ENCODE results near the gene FCN1.

Gene FCN1

GRCh38 chr9:134944916-134945315, 27.2 kb upstream of the FCN1 start:
- TF ChIP-seq Cebpa-rat (IDR thresholded peaks at IDR 0.05), result no peak

DNA sequence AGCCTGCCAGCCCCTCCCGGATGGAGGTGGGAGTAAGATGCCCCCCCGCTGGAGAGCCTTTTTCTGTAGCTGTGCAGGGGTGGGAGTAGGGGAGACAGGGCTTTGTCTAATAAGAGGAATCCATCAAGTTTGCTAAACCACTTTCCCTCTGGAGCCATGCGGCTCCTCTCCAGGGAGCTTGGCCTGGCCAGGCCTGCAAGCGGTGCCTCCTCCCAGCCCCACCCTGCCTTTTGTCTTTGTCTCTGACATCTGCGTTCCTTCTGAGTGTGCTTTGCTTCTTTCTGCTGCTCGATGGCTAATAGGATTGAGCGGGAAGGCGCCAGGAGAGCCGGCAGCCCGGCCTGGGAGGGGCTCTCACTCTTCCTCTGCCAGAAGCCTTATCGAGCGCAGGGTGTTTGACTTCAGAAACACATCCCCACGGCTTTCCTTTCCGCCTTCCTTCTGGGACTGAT, 26.7 kb upstream of the FCN1 start:
- Histone ChIP-seq H3K4me3 (no peak overlapping the region), H3K4me2 (peak overlapping the region; percentile 20), H3K9ac (no peak overlapping the region), H4K20me1 (no peaks in the 10 kb centered on the region), H3K4me1 (peaks cover 22% of the 10 kb centered on the region), H3K36me3 (no peaks in the 10 kb centered on the region), H3K27ac (no peak overlapping the region), H3K27me3 (no peaks in the 10 kb centered on the region), H3K9me3 (no peaks in the 10 kb centered on the region)
- no peak for TF ChIP-seq Cebpa-rat (IDR thresholded peaks at IDR 0.05)

More at GRCh38 chr9:134944916-134945315, 27.2 kb upstream of the FCN1 start:
- Histone ChIP-seq H3K27me3 (no peaks in the 10 kb centered on the region), H3K4me3 (no peak overlapping the region), H3K4me1 (peaks cover 22% of the 10 kb centered on the region), H3K9ac (no peak overlapping the region), H3K9me3 (no peaks in the 10 kb centered on the region), H3K36me3 (no peaks in the 10 kb centered on the region), H4K20me1 (no peaks in the 10 kb centered on the region), H3K4me2 (peak overlapping the region; percentile 20; the same call in 1 of the 2 replicates), H3K27ac (no peak overlapping the region)

- Histone ChIP-seq H3K4me2 (peak overlapping the region; percentile 20; the same call in 1 of the 2 replicates), H4K20me1 (no peaks in the 10 kb centered on the region), H3K9me3 (no peaks in the 10 kb centered on the region), H3K27ac (no peak overlapping the region), H3K4me3 (no peak overlapping the region), H3K9ac (no peak overlapping the region), H3K36me3 (no peaks in the 10 kb centered on the region), H3K4me1 (peaks cover 22% of the 10 kb centered on the region), H3K27me3 (no peaks in the 10 kb centered on the region)
- TF ChIP-seq Cebpa-rat (IDR thresholded peaks at IDR 0.05), result no peak
Observed at GRCh38 chr9:134943836-134944235, 26.1 kb upstream of the FCN1 start.

DNA sequence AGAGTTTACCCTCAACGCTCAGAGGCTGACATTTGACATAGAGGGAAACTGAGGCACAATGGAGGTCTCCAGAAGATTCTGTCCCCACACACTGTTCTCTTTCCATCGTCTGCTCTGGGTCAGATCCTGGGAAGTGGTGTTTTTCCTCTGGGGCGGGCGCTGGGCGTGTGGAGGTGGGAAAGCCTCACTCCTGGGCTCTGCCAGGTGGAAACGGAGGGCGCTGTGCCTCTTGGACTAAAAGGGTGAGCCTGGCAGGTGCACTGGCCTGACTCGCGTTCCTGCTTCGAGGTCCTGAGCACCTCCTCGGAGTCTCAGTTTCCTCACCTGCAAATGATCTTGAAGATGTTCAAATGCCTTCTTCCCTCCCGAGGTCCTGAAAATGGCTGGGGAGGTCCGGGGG, 25.7 kb upstream of the FCN1 start:
- H3K4me1 ChIP-seq, result peaks cover 22% of the 10 kb centered on the region
- no peak for TF ChIP-seq Cebpa-rat (IDR thresholded peaks at IDR 0.05)
- H3K27me3 ChIP-seq, result no peaks in the 10 kb centered on the region
- H3K4me2 ChIP-seq, result no peak overlapping the region
- no peak overlapping the region for H3K4me3 ChIP-seq
- no peaks in the 10 kb centered on the region for H3K36me3 ChIP-seq
- H3K9me3 ChIP-seq, result no peaks in the 10 kb centered on the region
- no peaks in the 10 kb centered on the region for H4K20me1 ChIP-seq
- no peak overlapping the region for H3K27ac ChIP-seq
- H3K9ac ChIP-seq, result no peak overlapping the region

GRCh38 chr9:134942788-134943184, 25.1 kb upstream of the FCN1 start:
- H3K4me1 ChIP-seq, result peaks cover 21% of the 10 kb centered on the region
- no peaks in the 10 kb centered on the region for H4K20me1 ChIP-seq
- no peak overlapping the region for H3K9ac ChIP-seq
- TF ChIP-seq Cebpa-rat (IDR thresholded peaks at IDR 0.05), result no peak
- H3K27me3 ChIP-seq, result no peaks in the 10 kb centered on the region
- H3K36me3 ChIP-seq, result no peaks in the 10 kb centered on the region
- H3K4me2 ChIP-seq, result no peak overlapping the region
- no peaks in the 10 kb centered on the region for H3K9me3 ChIP-seq
- no peak overlapping the region for H3K27ac ChIP-seq
- H3K4me3 ChIP-seq, result no peak overlapping the region

DNA sequence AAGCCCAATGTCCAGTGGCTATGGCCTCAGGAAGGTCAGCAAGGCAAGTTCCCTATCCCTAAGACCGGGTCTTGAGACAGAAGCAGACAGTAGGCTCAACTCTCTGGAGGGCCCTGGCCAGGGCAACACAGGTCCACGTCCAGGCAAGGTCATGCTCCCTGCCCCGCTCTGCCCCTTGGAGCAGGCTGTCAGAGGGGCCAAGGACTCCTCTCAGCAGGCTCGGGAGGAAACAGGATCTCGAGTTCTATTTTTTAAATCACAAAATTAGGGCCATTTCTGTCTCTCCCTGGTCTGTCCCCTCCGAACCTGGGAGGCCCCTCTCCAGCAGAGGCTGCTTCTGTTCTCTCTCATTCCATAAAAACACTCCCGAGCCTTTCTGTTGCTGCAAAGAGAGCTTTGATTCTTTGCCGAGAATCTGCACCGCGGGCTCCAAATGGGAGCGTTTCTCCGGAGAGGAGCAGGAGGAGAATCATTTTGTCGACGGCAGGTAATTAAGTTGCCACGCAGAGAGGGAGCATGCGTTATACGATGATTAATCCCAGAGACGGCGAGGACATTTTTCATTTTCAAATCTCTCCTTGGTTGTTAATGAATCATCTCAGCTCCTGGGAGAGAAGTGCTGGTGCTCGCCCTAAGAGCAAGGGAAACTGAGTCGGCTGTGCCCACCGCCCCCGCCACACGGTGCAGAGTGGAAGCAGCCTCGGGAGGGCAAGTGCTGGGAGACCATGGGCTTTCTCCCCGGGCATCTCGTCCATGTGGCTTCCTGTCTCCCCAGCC, 24.5 kb upstream of the FCN1 start:
- TF ChIP-seq Cebpa-rat (IDR thresholded peaks at IDR 0.05), result no peak

GRCh38 chr9:134940236-134941208, 22.8 kb upstream of the FCN1 start:
- Histone ChIP-seq H3K4me3 (no peak overlapping the region), H3K9ac (no peak overlapping the region), H3K9me3 (no peaks in the 10 kb centered on the region), H3K4me2 (no peak overlapping the region), H4K20me1 (no peaks in the 10 kb centered on the region), H3K27ac (no peak overlapping the region), H3K27me3 (no peaks in the 10 kb centered on the region), H3K4me1 (peaks cover 27% of the 10 kb centered on the region), H3K36me3 (no peaks in the 10 kb centered on the region)
- no peak for TF ChIP-seq Cebpa-rat (IDR thresholded peaks at IDR 0.05)

More for the DNA sequence above, 24.5 kb upstream of the FCN1 start:
- Histone ChIP-seq H3K27ac (no peak overlapping the region), H3K4me1 (peaks cover 19% of the 10 kb centered on the region), H3K27me3 (no peaks in the 10 kb centered on the region), H3K4me2 (no peak overlapping the region), H3K36me3 (no peaks in the 10 kb centered on the region), H3K9ac (no peak overlapping the region), H3K4me3 (no peak overlapping the region), H3K9me3 (no peaks in the 10 kb centered on the region), H4K20me1 (no peaks in the 10 kb centered on the region)

DNA sequence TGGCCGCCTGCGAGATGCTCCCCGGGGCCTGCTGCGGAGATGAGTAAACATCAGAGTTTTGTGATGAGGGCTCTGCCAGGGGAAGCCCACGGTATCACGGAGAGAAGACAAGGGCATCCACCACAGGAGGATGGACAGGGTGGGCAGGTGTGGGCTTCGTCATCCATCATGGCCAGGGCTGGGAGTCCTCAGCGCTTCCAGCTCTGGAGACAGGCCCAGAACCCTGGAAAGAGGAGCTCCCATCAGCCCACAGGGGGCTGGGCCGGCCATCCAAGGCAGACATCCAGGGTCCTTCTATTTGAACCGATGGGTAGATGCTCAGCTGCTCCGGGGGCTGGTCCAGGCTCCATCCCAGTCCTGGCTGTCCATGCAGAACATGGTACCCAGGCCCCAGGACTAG, 22.1 kb upstream of the FCN1 start:
- no peak for TF ChIP-seq Cebpa-rat (IDR thresholded peaks at IDR 0.05)
- Histone ChIP-seq H4K20me1 (no peaks in the 10 kb centered on the region), H3K4me3 (no peak overlapping the region), H3K9me3 (no peaks in the 10 kb centered on the region), H3K4me2 (no peak overlapping the region), H3K9ac (no peak overlapping the region), H3K36me3 (no peaks in the 10 kb centered on the region), H3K4me1 (peaks cover 27% of the 10 kb centered on the region), H3K27ac (no peak overlapping the region), H3K27me3 (no peaks in the 10 kb centered on the region)

- Histone ChIP-seq H3K27ac (no peak overlapping the region), H4K20me1 (no peaks in the 10 kb centered on the region), H3K9ac (no peak overlapping the region), H3K4me2 (no peak overlapping the region), H3K9me3 (no peaks in the 10 kb centered on the region), H3K36me3 (no peaks in the 10 kb centered on the region), H3K4me1 (peaks cover 21% of the 10 kb centered on the region), H3K27me3 (no peaks in the 10 kb centered on the region), H3K4me3 (no peak overlapping the region)
- TF ChIP-seq Cebpa-rat (IDR thresholded peaks at IDR 0.05), result no peak
Observed at GRCh38 chr9:134939080-134939733, 21.5 kb upstream of the FCN1 start.

All from BLaER1 (cell line).